ENCODE measurements around the gene CDPF1.

Gene CDPF1

DNA sequence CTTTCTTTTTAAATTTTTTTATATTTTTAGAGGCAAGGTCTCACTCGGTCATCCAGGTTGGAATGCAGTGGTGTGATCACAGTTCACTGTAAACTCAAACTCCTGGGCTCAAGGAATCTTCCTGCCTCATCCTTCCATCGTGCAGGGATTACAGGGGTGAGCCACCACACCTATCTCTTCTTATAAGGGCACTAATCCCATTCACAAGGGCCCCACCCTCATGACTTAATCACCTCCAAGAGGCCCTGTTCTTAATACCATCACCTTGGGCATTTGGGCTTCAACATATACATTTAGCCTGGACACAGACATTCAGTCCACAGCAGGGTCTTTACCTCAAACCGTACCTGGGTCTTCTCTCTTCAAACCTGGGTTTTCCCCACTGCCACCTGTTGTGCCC is 42.1 kb upstream of the CDPF1 start:
- H3K27me3 ChIP-seq (ENCODE audit: control insufficient read depth in 5 of 5, insufficient read depth in 4 of 5, low read length in 5 of 5) = no peaks in the 10 kb centered on the region
- no peak overlapping the region for H3K9ac ChIP-seq (ENCODE audit: low read length in 5 of 5)
- peaks cover 0 to 61% (median 51%) of the 10 kb centered on the region in 5 donors for H3K36me3 ChIP-seq (ENCODE audit: control insufficient read depth in 5 of 5, insufficient read depth in 5 of 5, low read length in 5 of 5)
- H3K4me3 ChIP-seq (ENCODE audit: low read depth in 1 of 5, low read length in 5 of 5) = no peak overlapping the region
- no peak overlapping the region for H3K27ac ChIP-seq (ENCODE audit: low read depth, low read length)
- peaks cover 6 to 63% (median 39%) of the 10 kb centered on the region in 5 donors for H3K4me1 ChIP-seq (ENCODE audit: control insufficient read depth in 5 of 5, insufficient read depth in 5 of 5, low read length in 5 of 5)
- no peaks in the 10 kb centered on the region for H3K9me3 ChIP-seq (ENCODE audit: control insufficient read depth in 5 of 5, low read length in 5 of 5)

- Histone ChIP-seq H3K27ac (ENCODE audit: low read depth, low read length) (no peak overlapping the region), H3K9ac (ENCODE audit: low read length in 5 of 5) (no peak overlapping the region), H3K4me1 (ENCODE audit: control insufficient read depth in 5 of 5, insufficient read depth in 5 of 5, low read length in 5 of 5) (peaks cover 6 to 57% (median 31%) of the 10 kb centered on the region in 5 donors), H3K4me3 (ENCODE audit: low read depth in 1 of 5, low read length in 5 of 5) (no peak overlapping the region), H3K36me3 (ENCODE audit: control insufficient read depth in 5 of 5, insufficient read depth in 5 of 5, low read length in 5 of 5) (peaks cover 0 to 72% (median 60%) of the 10 kb centered on the region in 5 donors), H3K27me3 (ENCODE audit: control insufficient read depth in 5 of 5, insufficient read depth in 4 of 5, low read length in 5 of 5) (no peaks in the 10 kb centered on the region), H3K9me3 (ENCODE audit: control insufficient read depth in 5 of 5, low read length in 5 of 5) (no peaks in the 10 kb centered on the region)
These were observed 41.0 kb upstream of the CDPF1 start for GRCh38 chr22:46290843-46291785.

DNA sequence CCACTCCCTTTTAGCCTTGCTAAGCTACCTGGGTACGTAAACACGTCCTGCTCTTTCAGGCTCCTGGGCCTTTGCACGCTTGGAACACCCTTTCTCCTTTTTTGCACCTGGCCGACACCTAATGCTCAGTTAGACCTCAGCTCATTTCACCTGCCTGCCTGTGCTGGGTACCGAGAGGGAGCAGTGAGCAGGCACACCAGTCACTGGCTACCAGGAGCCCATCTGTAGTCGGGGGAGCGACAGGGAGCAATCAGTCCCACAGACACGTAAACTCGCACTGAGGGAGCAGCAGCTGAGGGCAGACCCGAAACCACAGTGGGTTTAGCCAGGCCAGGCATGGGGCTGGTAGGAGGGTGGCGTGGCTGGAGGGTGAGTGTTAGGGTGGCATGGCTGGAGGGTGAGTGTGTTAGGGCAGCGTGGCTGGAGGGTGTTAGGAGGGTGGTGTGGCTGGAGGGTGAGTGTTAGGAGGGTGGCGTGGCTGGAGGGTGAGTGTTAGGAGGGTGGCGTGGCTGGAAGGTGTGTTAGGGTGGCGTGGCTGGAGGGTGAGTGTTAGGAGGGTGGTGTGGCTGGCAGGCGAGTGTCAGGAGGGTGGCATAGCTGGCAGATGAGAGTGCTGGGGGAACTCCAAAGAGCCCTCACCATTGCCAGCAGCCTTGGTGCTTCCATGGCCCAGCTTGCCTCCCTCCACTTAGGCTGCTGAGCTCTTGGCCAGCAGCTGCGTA is 40.2 kb upstream of the CDPF1 start:
- Histone ChIP-seq H3K27ac (ENCODE audit: low read depth, low read length) (no peak overlapping the region), H3K36me3 (ENCODE audit: control insufficient read depth in 5 of 5, insufficient read depth in 5 of 5, low read length in 5 of 5) (peaks cover 0 to 78% (median 64%) of the 10 kb centered on the region in 5 donors), H3K27me3 (ENCODE audit: control insufficient read depth in 5 of 5, insufficient read depth in 4 of 5, low read length in 5 of 5) (no peaks in the 10 kb centered on the region), H3K4me1 (ENCODE audit: control insufficient read depth in 5 of 5, insufficient read depth in 5 of 5, low read length in 5 of 5) (peaks cover 2 to 49% (median 23%) of the 10 kb centered on the region in 5 donors), H3K9ac (ENCODE audit: low read length in 5 of 5) (no peak overlapping the region), H3K4me3 (ENCODE audit: low read depth in 1 of 5, low read length in 5 of 5) (no peak overlapping the region), H3K9me3 (ENCODE audit: control insufficient read depth in 5 of 5, low read length in 5 of 5) (no peaks in the 10 kb centered on the region)

- Histone ChIP-seq H3K4me1 (ENCODE audit: control insufficient read depth in 5 of 5, insufficient read depth in 5 of 5, low read length in 5 of 5) (peaks cover 2 to 50% (median 27%) of the 10 kb centered on the region in 5 donors), H3K27ac (ENCODE audit: low read depth, low read length) (no peak overlapping the region), H3K27me3 (ENCODE audit: control insufficient read depth in 5 of 5, insufficient read depth in 4 of 5, low read length in 5 of 5) (no peaks in the 10 kb centered on the region), H3K9me3 (ENCODE audit: control insufficient read depth in 5 of 5, low read length in 5 of 5) (no peaks in the 10 kb centered on the region), H3K36me3 (ENCODE audit: control insufficient read depth in 5 of 5, insufficient read depth in 5 of 5, low read length in 5 of 5) (peaks cover 0 to 87% (median 72%) of the 10 kb centered on the region in 5 donors), H3K9ac (ENCODE audit: low read length in 5 of 5) (peak overlapping the region in 1 of 5 donors; percentile 40), H3K4me3 (ENCODE audit: low read depth in 1 of 5, low read length in 5 of 5) (no peak overlapping the region)
These were observed 39.3 kb upstream of the CDPF1 start for GRCh38 chr22:46289244-46289891.

DNA sequence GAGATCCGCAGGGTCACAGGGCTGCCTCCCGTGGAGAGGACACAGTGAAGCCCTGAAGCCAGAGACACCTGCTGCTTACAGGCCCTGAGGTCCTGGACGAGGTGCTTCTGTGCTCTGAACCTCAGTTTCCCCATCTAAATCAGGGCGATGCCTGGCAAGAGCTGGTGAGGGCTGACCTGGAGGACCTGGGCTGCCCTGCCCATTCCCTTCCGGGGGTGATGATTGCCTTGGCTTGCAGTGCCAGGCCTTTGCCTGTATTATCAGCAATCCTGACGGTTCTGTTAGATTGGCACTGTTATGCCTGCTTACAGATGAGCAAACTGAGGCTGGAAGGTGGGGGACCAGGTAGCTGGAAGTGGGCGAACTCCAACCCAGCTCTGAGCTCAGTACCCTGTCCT is 38.8 kb upstream of the CDPF1 start:
- Histone ChIP-seq H3K27ac (ENCODE audit: low read depth, low read length) (no peak overlapping the region), H3K36me3 (ENCODE audit: control insufficient read depth in 5 of 5, insufficient read depth in 5 of 5, low read length in 5 of 5) (peaks cover 1 to 91% (median 78%) of the 10 kb centered on the region in 5 donors), H3K4me3 (ENCODE audit: low read depth in 1 of 5, low read length in 5 of 5) (peak overlapping the region in 1 of 5 donors; percentile 50)

GRCh38 chr22:46287873-46288751 is 38.0 kb upstream of the CDPF1 start:
- Histone ChIP-seq H3K9me3 (ENCODE audit: control insufficient read depth in 5 of 5, low read length in 5 of 5) (no peaks in the 10 kb centered on the region), H3K9ac (ENCODE audit: low read length in 5 of 5) (peak overlapping the region in 4 of 5 donors; percentile 20 to 79 (median 37)), H3K27me3 (ENCODE audit: control insufficient read depth in 5 of 5, insufficient read depth in 4 of 5, low read length in 5 of 5) (no peaks in the 10 kb centered on the region), H3K4me1 (ENCODE audit: control insufficient read depth in 5 of 5, insufficient read depth in 5 of 5, low read length in 5 of 5) (peaks cover 2 to 43% (median 29%) of the 10 kb centered on the region in 5 donors), H3K4me3 (ENCODE audit: low read depth in 1 of 5, low read length in 5 of 5) (peak overlapping the region; percentile 9 to 50 (median 27)), H3K36me3 (ENCODE audit: control insufficient read depth in 5 of 5, insufficient read depth in 5 of 5, low read length in 5 of 5) (peaks cover 3 to 91% (median 75%) of the 10 kb centered on the region in 5 donors), H3K27ac (ENCODE audit: low read depth, low read length) (peak overlapping the region; percentile 49)

More for the DNA sequence above, 38.8 kb upstream of the CDPF1 start:
- Histone ChIP-seq H3K27me3 (ENCODE audit: control insufficient read depth in 5 of 5, insufficient read depth in 4 of 5, low read length in 5 of 5) (no peaks in the 10 kb centered on the region), H3K4me1 (ENCODE audit: control insufficient read depth in 5 of 5, insufficient read depth in 5 of 5, low read length in 5 of 5) (peaks cover 2 to 48% (median 29%) of the 10 kb centered on the region in 5 donors), H3K9ac (ENCODE audit: low read length in 5 of 5) (peak overlapping the region in 1 of 5 donors; percentile 40), H3K9me3 (ENCODE audit: control insufficient read depth in 5 of 5, low read length in 5 of 5) (no peaks in the 10 kb centered on the region)

DNA sequence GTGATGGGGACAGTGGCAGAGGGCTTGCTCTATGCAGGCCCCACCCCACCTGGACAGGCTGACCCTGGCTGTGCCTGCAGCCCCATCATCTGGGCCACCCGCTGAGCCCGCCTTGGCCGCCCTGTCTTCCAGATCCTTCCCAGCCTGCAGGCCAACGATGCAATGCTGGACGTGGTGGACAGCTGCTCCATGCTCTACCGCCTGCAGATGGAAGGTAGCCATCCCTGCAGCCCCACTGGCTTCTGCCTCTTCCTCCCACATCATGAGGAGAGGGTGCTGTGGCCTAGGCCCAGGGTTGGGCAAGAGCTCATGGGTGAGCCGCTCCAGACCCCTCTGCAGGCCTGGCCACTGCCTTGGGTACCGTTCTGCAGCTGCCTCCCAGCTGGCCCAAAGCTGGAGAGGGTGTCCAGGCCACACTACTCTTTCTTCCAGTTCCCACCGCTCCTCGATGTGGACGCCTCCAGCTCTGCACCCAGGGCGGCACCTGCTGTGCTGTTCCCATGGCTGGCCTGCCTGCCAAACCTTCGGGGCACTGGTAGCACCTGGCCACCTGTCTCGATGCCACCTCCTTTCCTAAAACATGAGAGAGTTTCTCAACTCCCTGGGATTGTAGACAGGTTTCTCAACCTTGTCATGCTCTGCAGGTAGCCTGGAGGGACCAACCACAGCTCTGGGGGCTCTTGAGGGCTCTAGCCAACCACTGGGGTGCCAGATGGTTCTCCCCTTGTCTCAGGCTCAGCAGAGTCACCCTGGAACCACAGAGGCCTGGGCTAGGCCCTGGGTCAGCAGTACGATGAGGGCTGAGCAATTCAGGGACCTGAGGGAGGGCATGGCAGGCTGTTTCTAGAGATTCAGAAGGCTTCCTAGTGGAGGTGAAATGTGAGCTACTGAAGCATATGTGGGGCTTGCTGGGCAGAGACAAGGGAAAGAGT is 37.1 kb upstream of the CDPF1 start:
- Histone ChIP-seq H3K4me3 (ENCODE audit: low read depth in 1 of 5, low read length in 5 of 5) (peak overlapping the region in 3 of 5 donors; percentile 23 to 50 (median 38)), H3K27ac (ENCODE audit: low read depth, low read length) (peak overlapping the region; percentile 49), H3K36me3 (ENCODE audit: control insufficient read depth in 5 of 5, insufficient read depth in 5 of 5, low read length in 5 of 5) (peaks cover 3 to 91% (median 75%) of the 10 kb centered on the region in 5 donors), H3K9me3 (ENCODE audit: control insufficient read depth in 5 of 5, low read length in 5 of 5) (no peaks in the 10 kb centered on the region), H3K4me1 (ENCODE audit: control insufficient read depth in 5 of 5, insufficient read depth in 5 of 5, low read length in 5 of 5) (peaks cover 2 to 34% (median 27%) of the 10 kb centered on the region in 5 donors), H3K27me3 (ENCODE audit: control insufficient read depth in 5 of 5, insufficient read depth in 4 of 5, low read length in 5 of 5) (no peaks in the 10 kb centered on the region), H3K9ac (ENCODE audit: low read length in 5 of 5) (peak overlapping the region in 4 of 5 donors; percentile 20 to 79 (median 37))

GRCh38 chr22:46286006-46286405 is 35.9 kb upstream of the CDPF1 start:
- no peaks in the 10 kb centered on the region for H3K27me3 ChIP-seq (ENCODE audit: control insufficient read depth in 5 of 5, insufficient read depth in 4 of 5, low read length in 5 of 5)
- no peak overlapping the region for H3K9ac ChIP-seq (ENCODE audit: low read length in 5 of 5)
- H3K36me3 ChIP-seq (ENCODE audit: control insufficient read depth in 5 of 5, insufficient read depth in 5 of 5, low read length in 5 of 5) = peaks cover 3 to 95% (median 83%) of the 10 kb centered on the region in 5 donors
- H3K4me3 ChIP-seq (ENCODE audit: low read depth in 1 of 5, low read length in 5 of 5) = no peak overlapping the region
- H3K4me1 ChIP-seq (ENCODE audit: control insufficient read depth in 5 of 5, insufficient read depth in 5 of 5, low read length in 5 of 5) = peaks cover 2 to 29% (median 27%) of the 10 kb centered on the region in 5 donors
- no peak overlapping the region for H3K27ac ChIP-seq (ENCODE audit: low read depth, low read length)
- no peaks in the 10 kb centered on the region for H3K9me3 ChIP-seq (ENCODE audit: control insufficient read depth in 5 of 5, low read length in 5 of 5)

Data from subcutaneous abdominal adipose tissue (tissue), 5 donors.